ENCODE data around the gene LMNB1. TPM values are rescaled to one million over a fixed set of nuclear protein-coding genes. Genes with fewer than 3 reads are reported as not detected.

LMNB1 gene
- total RNA-seq, 1 experiment from 2014 or later: 31.6 TPM

DNA sequence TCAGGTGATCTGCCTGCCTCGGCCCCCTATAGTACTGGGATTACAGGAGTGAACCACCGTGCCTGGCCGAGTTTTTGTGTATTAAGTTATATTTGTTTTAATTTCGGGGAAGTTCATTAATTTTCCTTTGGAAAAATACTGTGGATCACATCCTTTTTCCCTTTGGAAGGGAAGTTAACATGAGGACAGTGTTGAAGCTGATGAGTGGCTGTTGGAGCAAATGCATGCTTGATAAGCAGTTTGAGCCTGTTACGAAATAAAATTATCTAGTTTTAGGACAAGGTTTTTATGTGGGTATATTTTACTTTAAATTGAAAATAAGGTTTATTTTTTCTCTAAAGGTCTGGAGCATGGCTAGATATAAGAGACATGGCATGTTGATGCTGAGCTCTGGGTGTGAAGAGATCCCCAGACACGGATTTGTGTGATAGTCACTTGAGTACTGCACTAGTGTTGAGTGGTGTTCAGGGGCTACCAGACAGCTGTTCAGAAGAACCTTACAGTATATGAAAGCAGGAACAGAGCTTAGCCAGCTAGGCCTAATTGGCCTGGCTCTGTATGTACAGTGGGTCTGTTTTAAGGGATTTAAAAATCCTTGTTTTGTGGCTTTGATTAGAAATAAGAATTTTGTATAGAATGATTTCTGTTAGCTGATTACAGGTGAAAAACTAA lies 17.4 kb downstream of the LMNB1 start:
- BruUV-seq (replicated peaks): no TSS peak
- intact Hi-C loops (cut with micrococcal nuclease): no loop called here
- Mint-ChIP-seq H3K36me3 (ENCODE audit: insufficient read depth, unreplicated experiment) (no peaks in the 10 kb centered on the region), H3K4me1 (ENCODE audit: insufficient read depth, unreplicated experiment) (peaks cover 18% of the 10 kb centered on the region), H3K4me3 (ENCODE audit: unreplicated experiment) (no peak overlapping the region), H3K27ac (ENCODE audit: low read depth, unreplicated experiment) (peak overlapping the region; percentile 68), H3K27me3 (ENCODE audit: insufficient read depth, unreplicated experiment) (no peaks in the 10 kb centered on the region), H3K9me3 (ENCODE audit: unreplicated experiment) (no peaks in the 10 kb centered on the region)
- ChIA-PET POLR2A (interaction anchor here (0.5 to 4.2 kb wide), 6 partner anchors 8 to 561 kb away, joined by 3 to 34 read pairs (median 4); partner anchors contain the start of genes LMNB1 and PHAX), CTCF (interaction anchor here (0.5 to 10.1 kb wide), 9 partner anchors 8 to 283 kb away, joined by 3 to 125 read pairs (median 6); partner anchors contain the start of gene LMNB1)
- TF ChIP-seq, protein P1, sequence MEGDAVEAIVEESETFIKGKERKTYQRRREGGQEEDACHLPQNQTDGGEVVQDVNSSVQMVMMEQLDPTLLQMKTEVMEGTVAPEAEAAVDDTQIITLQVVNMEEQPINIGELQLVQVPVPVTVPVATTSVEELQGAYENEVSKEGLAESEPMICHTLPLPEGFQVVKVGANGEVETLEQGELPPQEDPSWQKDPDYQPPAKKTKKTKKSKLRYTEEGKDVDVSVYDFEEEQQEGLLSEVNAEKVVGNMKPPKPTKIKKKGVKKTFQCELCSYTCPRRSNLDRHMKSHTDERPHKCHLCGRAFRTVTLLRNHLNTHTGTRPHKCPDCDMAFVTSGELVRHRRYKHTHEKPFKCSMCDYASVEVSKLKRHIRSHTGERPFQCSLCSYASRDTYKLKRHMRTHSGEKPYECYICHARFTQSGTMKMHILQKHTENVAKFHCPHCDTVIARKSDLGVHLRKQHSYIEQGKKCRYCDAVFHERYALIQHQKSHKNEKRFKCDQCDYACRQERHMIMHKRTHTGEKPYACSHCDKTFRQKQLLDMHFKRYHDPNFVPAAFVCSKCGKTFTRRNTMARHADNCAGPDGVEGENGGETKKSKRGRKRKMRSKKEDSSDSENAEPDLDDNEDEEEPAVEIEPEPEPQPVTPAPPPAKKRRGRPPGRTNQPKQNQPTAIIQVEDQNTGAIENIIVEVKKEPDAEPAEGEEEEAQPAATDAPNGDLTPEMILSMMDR (IDR thresholded peaks at IDR 0.05; ENCODE audit: unreplicated experiment): no peak
- no peak for DNase-seq (ENCODE audit: unreplicated experiment)

DNA sequence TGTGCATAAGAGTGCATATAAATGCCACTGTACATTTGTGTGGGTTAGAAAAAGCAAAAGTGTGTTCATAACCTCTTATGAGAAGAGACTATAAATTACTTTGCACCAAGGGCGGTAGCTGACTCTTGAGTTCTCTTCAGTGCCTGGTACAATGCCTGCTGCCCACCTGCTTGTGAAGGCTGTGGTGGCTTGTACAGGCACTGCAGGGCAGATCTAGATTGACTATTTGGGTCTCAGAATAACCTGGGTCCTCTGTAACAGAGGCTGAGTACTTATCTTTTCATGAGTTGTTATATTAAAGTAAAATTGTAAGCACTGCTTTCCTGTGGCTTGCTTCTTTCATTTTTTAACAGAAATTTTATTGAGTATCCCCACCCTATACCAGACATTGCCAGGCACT lies 22.8 kb downstream of the LMNB1 start:
- CTCF ChIA-PET: interaction anchor here (0.6 to 8.6 kb wide), 5 partner anchors 8 to 141 kb away, joined by 4 to 158 read pairs (median 5); no protein-coding TSS in a partner anchor
- DNase-seq (ENCODE audit: unreplicated experiment): no peak
- H3K4me3 Mint-ChIP-seq (ENCODE audit: unreplicated experiment): no peak overlapping the region
- peaks cover 28% of the 10 kb centered on the region for H3K4me1 Mint-ChIP-seq (ENCODE audit: insufficient read depth, unreplicated experiment)
- intact Hi-C loops (cut with micrococcal nuclease): no loop called here
- H3K9me3 Mint-ChIP-seq (ENCODE audit: unreplicated experiment): no peaks in the 10 kb centered on the region
- no peaks in the 10 kb centered on the region for H3K27me3 Mint-ChIP-seq (ENCODE audit: insufficient read depth, unreplicated experiment)
- BruUV-seq (replicated peaks): no TSS peak
- no peaks in the 10 kb centered on the region for H3K36me3 Mint-ChIP-seq (ENCODE audit: insufficient read depth, unreplicated experiment)
- POLR2A ChIA-PET: interaction anchor here (0.6 to 1.6 kb wide), 2 partner anchors 22 to 355 kb away, joined by 4 to 6 read pairs; no protein-coding TSS in a partner anchor
- TF ChIP-seq, protein P1 (IDR thresholded peaks at IDR 0.05; ENCODE audit: unreplicated experiment): no peak
- no peak overlapping the region for H3K27ac Mint-ChIP-seq (ENCODE audit: low read depth, unreplicated experiment)

DNA sequence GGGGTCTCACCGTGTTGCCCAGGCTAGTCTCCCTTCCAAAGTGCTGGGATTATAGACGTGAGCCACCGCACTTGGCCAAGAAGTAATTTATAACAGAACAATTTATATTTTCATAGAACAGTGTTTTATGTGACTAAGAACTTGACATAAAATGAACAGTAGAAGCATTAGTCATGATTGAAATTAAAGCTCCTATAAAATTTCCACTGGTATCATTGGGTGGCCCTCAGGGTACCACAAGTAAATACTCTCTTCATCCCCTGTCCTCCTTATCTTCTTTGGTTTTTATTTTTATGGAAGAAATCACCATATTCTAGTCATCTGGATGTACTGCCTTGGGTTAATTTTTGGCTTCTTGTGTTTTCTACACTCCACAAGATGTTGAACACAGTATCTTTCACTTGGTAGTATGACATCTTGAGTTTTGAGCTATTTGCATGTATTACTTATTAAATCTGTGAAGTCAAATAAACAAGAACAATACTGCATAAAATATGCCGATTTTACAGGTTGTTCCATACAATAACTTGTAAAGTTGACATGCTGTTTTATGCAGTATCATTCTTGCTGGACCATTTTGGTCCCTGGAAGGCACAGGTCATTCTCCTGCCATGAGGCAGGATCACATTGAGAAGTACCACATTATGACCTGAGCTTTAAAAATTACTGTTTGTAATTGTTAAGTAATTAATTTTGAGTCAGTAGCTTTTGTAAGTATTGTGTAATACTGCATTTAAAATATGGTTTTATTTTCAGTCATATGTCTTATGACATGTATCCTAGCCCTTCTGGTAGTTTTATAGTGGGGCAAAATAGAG lies 24.4 kb downstream of the LMNB1 start:
- POLR2A ChIA-PET: interaction anchor here (0.5 to 6.5 kb wide), 16 partner anchors 8 to 524 kb away, joined by 3 to 99 read pairs (median 4); partner anchors contain the start of genes ALDH7A1 and LMNB1
- BruUV-seq (replicated peaks): no TSS peak
- peaks cover 35% of the 10 kb centered on the region for H3K4me1 Mint-ChIP-seq (ENCODE audit: insufficient read depth, unreplicated experiment)

More for the DNA sequence above, 24.4 kb downstream of the LMNB1 start:
- H3K4me3 Mint-ChIP-seq (ENCODE audit: unreplicated experiment): peak overlapping the region; percentile 15
- no peaks in the 10 kb centered on the region for H3K36me3 Mint-ChIP-seq (ENCODE audit: insufficient read depth, unreplicated experiment)
- no peak for DNase-seq (ENCODE audit: unreplicated experiment)
- H3K9me3 Mint-ChIP-seq (ENCODE audit: unreplicated experiment): no peaks in the 10 kb centered on the region
- peak overlapping the region; percentile 37 for H3K27ac Mint-ChIP-seq (ENCODE audit: low read depth, unreplicated experiment)
- TF ChIP-seq, protein P1 (IDR thresholded peaks at IDR 0.05; ENCODE audit: unreplicated experiment): no peak
- CTCF ChIA-PET: interaction anchor here (0.5 to 8.6 kb wide), 33 partner anchors 9 to 692 kb away, joined by 3 to 158 read pairs (median 6); partner anchors contain the start of genes LMNB1 and PHAX
- no peaks in the 10 kb centered on the region for H3K27me3 Mint-ChIP-seq (ENCODE audit: insufficient read depth, unreplicated experiment)
- intact Hi-C loops (cut with micrococcal nuclease): no loop called here
